ENCODE data around the gene IDUA. TPM values are rescaled to one million over a fixed set of nuclear protein-coding genes. Genes with fewer than 3 reads are reported as not detected.
"Not testable (repeated sequence)": the region's sequence is repeated elsewhere in the genome, so short reads cannot be mapped to it uniquely, and the experiment has no call there.

Gene IDUA
- total RNA-seq, 1 experiment from 2014 or later = 6.1 TPM

DNA sequence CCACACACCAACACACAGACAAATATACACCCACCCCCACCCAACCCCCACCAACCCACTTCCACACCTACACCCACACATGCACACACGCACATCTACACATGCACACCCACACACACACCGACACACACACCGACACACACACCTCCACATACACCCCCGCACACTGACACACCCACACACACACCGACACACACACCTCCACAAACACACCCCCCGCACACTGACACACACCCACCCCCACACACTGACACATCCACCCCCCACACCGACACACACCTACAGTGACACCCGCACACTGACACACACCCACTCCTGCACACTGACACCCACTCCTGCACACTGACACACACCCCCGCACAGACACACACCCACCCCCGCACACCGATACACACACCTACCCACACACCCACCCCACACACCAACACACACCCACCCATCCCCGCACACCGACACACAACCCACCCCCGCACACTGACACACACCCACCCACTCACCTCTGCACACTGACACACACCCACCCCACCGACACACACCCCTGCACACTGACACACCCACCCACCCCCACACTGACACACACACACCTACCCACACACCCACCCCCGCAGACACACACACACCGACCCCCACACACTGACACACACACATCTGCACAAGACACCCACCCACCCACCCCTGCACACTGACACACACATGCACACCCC is 55.7 kb downstream of the IDUA start:
- in situ Hi-C loops (cut with HindIII; ENCODE audit: low pct_unique_long_range_greater_than_20kb, low sequenced_read_pairs) = no loop called here
- no peak for DNase-seq (ENCODE audit: low read depth, low spot score)

DNA sequence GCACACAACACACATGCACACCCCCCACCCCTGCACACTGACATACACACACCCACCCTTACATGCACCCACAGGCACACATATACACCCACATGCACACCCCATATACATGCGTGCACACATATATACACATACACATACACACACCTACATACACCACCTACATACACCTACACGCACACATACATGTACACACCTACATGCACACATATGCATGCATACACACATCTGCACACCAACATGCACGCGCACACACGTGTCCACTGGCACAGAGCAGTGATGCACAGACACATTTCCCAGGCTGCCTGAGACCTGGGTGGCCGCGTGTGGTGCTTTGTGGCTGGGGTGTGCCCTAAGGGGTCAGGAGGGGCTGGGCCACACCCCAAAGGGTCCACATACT is 56.3 kb downstream of the IDUA start:
- in situ Hi-C loops (cut with HindIII; ENCODE audit: low pct_unique_long_range_greater_than_20kb, low sequenced_read_pairs) = no loop called here
- DNase-seq (ENCODE audit: low read depth, low spot score) = no peak

DNA sequence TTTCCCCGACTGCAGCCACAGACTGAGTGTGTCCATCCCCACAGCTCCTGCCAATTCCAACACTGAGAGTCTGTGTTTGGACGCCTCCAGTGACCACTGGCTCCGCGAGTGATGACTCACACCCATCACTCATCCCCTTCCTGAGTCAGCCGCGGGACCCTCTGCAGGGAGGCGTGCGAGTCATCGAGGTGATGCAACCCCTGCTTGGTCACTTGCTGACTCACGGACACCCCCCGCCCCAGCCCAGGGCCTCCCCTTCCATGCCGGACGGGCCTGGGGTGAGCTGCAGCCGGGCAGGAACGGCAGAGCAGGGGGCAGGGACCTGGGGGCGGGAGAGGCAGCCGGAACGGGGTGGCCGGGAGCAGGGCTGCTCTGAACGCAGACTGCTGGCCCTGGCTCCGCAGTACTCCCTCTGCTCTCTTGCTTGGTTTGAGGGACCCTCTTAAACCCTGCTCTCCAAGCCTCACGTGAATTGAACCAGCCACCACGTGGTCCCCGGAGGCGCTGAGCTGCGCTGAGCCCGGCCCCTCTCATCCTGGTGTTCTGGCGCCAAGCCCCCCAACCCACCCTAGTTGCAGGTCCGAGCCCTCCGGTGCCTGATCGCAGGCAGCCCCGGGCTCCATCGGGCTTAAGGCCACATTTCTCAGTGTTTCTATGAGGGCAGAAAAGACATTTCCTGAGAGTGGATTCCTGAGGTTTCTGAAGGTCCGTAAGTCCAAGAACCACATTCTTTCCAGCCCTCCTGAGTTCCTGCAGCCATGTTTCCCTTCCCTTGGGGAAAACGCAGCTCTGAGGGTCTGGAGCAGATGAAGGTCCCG is 57.0 kb downstream of the IDUA start:
- in situ Hi-C loops (cut with HindIII; ENCODE audit: low pct_unique_long_range_greater_than_20kb, low sequenced_read_pairs) = no loop called here

DNA sequence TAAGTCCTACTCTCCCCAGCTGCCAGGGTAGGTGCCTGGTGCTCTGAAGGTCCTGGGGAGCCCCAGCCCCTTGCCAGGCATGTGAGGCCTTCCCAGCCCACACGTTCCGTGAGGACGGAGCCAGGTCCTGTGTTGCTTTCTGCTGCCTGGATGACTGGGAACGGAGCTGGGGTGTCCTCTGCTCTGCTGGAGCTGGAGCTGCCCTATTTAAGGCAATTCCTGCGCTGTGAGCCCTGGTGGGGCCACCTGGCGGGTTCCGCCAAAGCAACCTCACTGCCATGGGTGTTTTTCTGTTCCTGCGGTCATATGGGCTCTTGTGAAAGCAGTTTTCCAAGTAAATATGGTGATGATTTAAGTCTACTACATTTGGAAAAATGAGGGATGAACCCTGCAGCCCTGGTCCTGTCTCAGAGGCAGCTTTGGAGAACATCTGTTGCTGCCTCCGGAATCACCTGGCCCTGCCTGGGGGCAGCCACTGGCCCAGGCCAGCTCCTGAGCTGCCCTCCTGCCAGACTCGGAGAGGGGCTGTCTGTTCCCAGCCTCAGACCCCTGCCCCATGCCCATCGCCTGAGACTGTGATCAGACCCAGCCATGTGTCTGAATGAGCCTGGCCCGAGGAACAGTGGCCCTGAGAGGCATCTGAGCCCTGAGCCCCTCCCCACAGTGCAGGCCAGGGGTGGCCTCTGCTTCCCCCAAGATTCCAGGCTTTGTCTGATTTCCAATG is 57.8 kb downstream of the IDUA start:
- DNase-seq (ENCODE audit: low read depth, low spot score) = no peak
- in situ Hi-C loops (cut with HindIII; ENCODE audit: low pct_unique_long_range_greater_than_20kb, low sequenced_read_pairs) = no loop called here

More for the DNA sequence above, 57.0 kb downstream of the IDUA start:
- DNase-seq (ENCODE audit: low read depth, low spot score) = peak; percentile 85

DNA sequence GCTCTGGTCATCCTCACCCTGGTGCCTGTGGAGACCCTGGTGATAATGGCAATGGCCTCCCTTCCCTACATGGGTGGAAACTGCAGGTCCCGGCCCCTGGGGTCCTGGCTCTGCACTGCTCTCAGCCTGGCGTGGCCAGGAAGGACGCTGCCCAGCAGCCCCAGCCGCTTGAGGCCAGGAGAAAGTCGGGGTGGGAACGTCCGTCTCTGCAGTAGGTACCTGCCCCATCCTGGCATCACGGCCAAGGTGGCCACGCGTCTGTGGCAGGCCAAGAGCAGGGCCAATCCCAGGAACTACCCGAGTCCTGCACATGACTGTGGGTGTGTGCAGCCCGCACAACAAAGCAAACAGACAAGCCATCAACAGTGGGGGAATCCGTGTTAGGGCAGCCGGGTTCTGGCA is 58.4 kb downstream of the IDUA start:
- DNase-seq (ENCODE audit: low read depth, low spot score) = no peak
- in situ Hi-C loops (cut with HindIII; ENCODE audit: low pct_unique_long_range_greater_than_20kb, low sequenced_read_pairs) = no loop called here

DNA sequence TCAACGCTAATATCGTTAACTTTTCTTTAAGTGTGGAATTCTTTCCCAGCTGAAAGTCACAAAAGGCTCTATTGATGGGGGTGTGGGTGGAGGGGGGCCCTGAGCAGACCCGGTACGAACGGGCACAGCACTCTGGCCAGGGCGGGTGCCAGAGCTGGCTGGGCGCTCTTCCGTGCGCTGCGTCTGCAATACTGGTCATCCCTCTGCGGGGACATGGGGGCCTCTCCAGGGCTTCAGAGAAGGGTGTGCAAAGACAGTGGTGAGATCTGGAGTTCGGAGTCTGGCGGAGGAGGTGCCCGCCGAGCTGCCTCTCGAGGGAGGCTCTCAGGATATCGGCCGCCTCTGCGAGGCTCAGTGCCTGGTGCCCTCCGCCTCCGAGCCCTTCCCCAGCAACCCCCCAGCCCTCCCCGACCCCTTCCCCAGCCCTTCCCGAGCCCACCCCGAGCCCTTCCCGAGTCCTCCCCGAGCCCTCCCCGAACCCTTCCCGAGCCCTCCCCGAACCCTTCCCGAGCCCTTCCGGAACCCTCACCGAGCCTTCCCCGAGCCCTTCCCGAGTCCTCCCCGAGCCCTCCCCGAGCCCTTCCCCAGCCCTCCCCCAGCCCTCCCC is 58.9 kb downstream of the IDUA start:
- DNase-seq (ENCODE audit: low read depth, low spot score) = no peak
- in situ Hi-C loops (cut with HindIII; ENCODE audit: low pct_unique_long_range_greater_than_20kb, low sequenced_read_pairs) = no loop called here

DNA sequence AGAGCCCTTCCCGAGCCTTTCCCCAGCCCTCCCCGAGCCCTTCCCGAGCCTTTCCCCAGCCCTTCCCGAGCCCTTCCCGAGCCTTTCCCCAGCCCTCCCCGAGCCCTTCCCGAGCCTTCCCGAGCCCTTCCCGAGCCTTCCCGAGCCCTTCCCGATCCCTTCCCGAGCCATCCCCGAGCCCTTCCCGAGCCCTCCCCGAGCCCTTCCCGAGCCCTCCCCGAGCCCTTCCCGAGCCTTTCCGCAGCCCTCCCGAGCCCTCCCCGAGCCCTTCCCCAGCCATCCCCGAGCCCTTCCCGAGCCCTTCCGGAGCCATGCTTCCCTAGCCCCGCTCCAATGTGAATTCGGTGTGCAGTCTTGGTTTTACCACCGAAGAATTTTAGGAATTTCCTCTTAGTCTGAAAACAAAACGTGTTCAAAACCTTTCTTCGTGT is 59.8 kb downstream of the IDUA start:
- in situ Hi-C loops (cut with HindIII; ENCODE audit: low pct_unique_long_range_greater_than_20kb, low sequenced_read_pairs) = not testable (repeated sequence)
- DNase-seq (ENCODE audit: low read depth, low spot score) = peak; percentile 68

DNA sequence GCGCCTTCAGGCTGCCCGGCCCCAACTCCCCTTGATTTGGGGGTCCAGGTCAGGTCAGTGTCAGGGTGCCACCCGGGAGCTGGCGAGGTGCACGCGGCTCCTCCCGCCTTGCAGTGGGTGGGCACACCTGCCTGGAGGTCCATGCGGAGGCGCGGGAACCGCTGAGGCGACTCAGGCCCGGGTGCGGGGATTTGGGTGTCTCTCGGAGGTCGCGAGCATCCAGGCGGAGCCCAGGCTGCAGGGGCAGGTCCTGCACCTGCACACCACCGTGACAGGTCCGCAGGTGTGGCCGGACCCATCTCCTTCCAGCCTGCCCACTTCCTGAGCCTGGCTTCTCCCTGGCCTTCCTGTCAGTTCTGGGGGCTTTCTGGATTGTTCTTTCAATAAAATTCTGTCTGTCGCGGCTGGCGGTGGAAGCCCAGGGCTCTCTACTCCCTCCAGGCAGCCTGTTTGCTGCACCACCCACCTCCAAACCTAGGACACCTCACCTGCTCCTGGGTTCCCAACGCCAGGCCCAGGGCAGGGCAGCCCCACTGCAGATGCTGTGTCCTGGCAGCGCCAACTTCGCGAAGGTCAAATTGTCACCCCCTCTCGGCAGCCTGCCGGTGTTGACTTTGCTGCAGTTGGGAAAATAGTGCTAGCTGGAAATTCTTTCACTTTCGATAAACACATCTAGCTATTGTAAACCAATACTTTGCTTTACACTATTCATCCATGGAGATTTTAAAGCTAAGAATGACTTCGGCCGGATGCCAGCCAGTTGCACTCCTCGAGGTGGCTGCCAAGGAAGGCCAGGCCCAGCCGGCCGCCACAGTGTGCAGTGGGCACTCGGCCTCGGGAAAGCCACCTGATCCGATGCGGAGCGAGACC is 60.5 kb downstream of the IDUA start:
- no peak for DNase-seq (ENCODE audit: low read depth, low spot score)
- in situ Hi-C loops (cut with HindIII; ENCODE audit: low pct_unique_long_range_greater_than_20kb, low sequenced_read_pairs) = no loop called here

DNA sequence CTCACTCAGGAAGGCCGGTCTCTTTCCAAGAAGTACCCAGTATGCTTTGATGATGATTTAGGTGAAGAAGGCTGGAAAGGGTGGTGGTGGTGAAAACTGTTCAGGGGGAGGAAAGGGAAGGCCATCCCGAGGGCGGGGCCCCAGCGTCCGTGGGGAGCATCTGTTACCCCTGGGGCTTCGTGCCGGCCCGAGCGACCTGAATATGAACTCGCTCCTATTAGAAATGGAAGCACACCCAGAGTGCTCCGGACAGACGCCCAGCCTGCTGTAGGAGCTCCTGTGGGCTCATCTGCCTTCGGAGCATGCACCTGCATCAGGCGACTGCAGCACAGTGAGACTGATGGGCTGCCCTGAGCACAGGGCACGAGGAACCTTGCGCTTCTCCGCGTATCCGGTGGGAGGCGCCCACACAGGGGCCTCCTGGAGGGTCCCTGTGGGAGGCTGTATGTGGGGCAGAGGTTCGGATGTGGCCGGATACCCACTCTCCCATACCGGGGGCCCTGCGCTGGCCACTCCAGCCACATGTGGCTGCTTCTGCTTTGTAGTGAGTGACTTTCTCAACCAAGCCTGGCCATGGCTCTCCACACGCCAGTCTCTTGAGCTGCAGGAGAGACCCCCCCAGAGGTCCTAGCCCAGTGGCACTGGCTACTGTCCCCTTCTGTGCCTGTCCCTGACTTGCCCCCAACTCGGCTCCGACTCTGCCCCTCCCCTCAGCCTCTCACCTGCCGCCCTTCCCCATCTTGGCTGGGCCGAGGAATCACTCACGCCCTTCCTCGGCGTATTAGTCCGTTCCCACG is 61.3 kb downstream of the IDUA start:
- DNase-seq (ENCODE audit: low read depth, low spot score) = no peak
- in situ Hi-C loops (cut with HindIII; ENCODE audit: low pct_unique_long_range_greater_than_20kb, low sequenced_read_pairs) = no loop called here

DNA sequence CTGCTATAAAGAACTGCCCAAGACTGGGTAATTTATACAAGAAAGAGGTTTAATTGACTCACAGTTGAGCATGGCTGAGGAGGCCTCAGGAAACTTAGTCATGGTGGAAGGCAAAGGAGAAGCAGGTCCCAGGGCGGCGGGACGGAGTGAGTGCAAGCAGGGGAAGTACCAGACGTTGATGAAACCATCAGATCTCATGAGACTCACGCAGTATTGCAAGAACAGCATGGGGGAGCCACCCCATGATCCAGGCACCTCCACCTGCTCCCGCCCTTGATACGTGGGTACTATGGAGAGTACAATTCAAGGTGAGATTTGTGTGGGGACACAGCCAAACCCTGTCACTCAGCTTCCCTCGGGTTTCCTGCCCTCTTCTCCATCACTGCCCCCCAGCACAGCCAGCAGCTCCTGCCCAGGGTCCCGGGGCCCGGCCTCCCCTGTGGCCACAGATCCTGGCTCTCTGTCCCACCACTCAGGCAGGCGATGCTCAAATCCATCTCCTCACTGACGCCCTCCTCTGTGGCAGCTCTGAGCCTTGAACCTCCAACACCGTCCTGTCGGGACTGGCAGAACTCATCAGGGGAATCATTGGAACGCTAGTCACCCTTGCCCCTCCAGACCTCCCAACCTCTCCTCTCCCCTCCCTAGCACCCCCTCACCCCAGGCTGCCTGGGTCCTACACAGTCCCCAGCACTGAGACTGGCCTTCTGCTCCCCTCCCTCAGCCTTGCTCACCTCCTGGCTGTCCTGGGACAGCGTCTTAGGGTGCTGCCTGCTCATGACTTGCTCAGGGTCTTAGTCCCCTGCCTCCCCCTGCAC is 62.1 kb downstream of the IDUA start:
- in situ Hi-C loops (cut with HindIII; ENCODE audit: low pct_unique_long_range_greater_than_20kb, low sequenced_read_pairs) = no loop called here

DNA sequence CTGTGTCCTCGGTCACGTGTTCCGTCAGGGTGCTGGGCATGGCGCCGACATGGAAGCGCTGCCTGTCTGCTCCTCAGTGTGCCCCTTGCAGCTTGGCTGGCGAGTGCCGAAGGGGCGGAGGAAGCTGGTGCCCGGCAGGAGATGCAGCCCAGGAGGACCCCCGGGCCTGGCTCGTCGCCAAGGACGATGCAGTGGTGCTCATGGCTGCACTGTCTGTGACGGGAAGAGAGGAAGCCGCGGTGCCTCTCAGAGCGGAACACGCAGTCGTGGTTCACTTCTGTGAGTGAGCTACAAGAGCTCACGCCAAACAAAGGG is 62.7 kb downstream of the IDUA start:
- no peak for DNase-seq (ENCODE audit: low read depth, low spot score)
- in situ Hi-C loops (cut with HindIII; ENCODE audit: low pct_unique_long_range_greater_than_20kb, low sequenced_read_pairs) = no loop called here

More for the DNA sequence above, 62.1 kb downstream of the IDUA start:
- DNase-seq (ENCODE audit: low read depth, low spot score) = no peak

DNA sequence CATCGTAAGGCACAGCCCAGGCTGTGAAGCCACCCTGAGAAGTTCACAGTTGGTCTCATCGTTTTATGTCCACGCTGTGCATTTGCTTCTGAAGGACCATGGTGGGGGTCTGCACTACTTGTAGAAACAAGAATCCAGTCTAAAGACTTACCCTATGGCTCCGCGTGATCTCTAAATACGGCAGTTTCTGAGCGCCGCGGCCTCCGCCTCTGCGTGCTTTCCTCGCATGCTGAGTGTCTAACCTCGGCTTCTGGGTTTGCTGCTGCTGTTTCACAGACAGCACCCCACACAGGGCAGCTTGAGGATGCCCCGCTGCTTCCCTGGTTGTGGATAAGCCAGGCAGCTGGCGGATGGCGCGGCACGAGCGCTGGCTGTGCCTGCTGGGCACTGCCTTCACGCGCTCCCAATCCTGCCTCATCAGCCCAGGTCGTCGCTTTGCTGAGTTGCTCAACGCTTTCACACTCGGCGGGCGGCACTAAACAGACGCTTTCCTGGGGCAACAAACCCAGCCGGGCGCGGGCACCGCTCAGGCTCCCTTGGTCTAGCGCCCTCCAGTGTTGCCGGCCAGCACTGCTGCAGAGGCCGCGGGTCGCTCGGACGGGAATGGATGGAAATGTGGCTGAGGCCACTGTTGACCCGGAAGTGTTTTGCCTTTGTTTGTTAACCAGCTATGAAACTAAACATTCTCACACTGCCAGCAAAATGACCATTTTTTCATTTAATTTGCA is 63.8 kb downstream of the IDUA start:
- DNase-seq (ENCODE audit: low read depth, low spot score) = no peak
- in situ Hi-C loops (cut with HindIII; ENCODE audit: low pct_unique_long_range_greater_than_20kb, low sequenced_read_pairs) = no loop called here

DNA sequence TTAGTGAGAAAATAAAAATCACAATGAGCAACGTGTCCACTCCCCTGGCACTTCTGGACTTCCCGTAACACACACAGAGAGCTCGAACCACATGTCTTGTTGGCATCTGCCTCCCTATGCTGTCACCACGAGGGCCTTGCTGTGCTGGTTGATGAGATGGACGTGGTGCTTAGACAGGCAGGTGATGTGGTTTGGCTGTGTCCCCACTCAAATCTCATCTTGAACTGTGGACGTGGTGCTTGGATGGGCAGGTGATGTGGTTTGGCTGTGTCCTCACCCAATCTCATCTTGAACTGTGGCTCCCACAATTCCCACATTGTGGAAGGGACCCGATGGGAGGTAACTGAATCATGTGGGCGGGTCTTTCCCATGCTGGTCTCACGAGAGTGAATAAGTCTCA is 64.6 kb downstream of the IDUA start:
- no peak for DNase-seq (ENCODE audit: low read depth, low spot score)
- in situ Hi-C loops (cut with HindIII; ENCODE audit: low pct_unique_long_range_greater_than_20kb, low sequenced_read_pairs) = no loop called here

DNA sequence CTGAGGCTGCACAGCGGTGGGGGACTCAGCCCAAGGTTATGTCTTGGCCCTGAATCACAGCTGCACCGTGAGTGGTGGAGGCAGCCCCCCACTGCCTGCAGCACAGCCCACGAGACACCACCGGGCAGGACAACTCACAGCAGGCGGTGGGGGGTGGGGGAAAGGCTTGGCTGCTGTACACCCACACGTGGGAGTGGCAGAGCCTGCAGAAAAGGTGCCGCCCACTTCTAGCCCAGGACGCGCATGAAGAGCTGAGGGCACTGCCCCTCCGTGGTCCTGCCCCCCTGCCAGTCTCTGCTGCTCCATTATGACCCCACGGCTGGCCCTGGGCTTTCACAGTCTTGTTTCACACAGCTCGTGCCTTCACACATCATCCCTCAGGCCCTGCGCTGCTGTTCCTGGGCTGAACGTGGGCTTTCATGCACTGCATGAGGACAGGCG is 65.4 kb downstream of the IDUA start:
- DNase-seq (ENCODE audit: low read depth, low spot score) = no peak
- in situ Hi-C loops (cut with HindIII; ENCODE audit: low pct_unique_long_range_greater_than_20kb, low sequenced_read_pairs) = no loop called here

DNA sequence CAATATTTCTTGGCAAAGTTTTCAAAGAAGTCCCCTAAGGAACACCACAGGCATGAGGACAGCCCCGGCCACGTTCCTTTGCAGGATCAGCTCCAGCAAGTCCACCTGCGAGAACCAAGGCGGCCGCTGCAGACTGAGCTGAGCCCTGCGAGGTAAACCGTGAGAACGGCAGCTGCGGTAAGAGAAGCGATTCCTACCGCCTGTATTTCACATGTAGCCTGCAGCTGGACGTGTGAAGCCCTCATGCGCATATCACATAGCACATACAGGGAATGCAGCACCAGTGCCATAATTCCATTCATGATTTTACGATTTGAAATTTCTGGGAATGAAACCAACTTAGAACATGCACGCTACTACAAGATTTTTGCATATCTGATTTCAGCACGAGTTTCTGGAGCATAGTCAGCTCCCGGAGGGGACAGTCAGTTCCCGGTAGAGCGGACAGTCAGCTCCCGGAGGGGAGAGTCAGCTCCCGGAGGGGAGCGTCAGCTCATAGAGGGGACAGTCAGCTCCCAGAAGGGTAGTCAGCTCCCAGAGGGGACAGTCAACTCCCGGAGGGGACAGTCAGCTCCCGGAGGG is 66.3 kb downstream of the IDUA start:
- in situ Hi-C loops (cut with HindIII; ENCODE audit: low pct_unique_long_range_greater_than_20kb, low sequenced_read_pairs) = no loop called here

More for the DNA sequence above, 66.3 kb downstream of the IDUA start:
- DNase-seq (ENCODE audit: low read depth, low spot score) = peak; percentile 8

All from SK-MEL-5 (cell line).